ENCODE data around the gene ATOX1. TPM values are rescaled to one million over a fixed set of nuclear protein-coding genes. Genes with fewer than 3 reads are reported as not detected.

ATOX1 gene
- total RNA-seq, 1 donor from 2014 or later, result 65.4 TPM

DNA sequence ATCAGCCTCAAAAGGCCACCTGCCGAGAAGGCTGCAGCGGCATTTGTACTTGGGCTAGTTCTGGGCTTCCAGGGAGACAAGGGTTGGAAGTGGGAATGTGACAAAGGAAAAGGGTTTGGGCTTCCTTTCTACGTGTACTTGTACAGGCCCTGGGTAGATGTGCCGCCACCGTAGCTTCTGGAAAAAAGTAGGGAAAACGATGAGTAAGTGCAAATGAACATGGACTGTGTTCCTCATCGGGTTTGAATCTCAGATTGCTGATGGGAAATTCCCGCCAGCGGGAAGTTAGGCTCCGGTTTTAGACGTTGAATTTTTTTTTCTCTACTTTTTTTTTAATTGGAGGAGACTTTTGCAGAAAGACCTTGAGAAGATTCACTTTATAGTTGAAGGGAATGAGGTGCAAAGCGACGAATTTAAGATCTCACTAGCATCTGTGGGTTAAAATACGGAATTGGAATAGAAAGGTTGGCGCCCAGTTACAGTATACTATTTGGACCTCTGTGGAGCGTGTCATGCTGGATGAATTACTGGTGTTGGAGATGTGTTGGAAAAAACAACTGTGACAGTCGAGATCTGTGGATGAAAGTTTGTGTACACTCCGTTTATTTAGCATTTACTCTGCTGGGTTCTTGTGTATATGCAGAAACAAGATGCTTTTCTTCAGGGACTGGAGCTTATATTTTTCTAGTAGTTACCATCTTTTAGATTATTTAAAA is 14.6 kb upstream of the ATOX1 start:
- Histone ChIP-seq H3K27me3 (ENCODE audit: low read depth) (no peaks in the 10 kb centered on the region), H3K4me3 (peak overlapping the region; percentile 88), H3K9me3 (replicated peaks) (no peaks in the 10 kb centered on the region), H3K4me1 (peaks cover 74% of the 10 kb centered on the region), H3K36me3 (no peaks in the 10 kb centered on the region), H3K27ac (replicated peaks) (peak overlapping the region; percentile 95)
- intact Hi-C loops (cut with micrococcal nuclease), result no loop called here
- no peak for DNase-seq
- no peak for TF ChIP-seq CTCF (IDR thresholded peaks at IDR 0.05; ENCODE audit: borderline replicate concordance)

DNA sequence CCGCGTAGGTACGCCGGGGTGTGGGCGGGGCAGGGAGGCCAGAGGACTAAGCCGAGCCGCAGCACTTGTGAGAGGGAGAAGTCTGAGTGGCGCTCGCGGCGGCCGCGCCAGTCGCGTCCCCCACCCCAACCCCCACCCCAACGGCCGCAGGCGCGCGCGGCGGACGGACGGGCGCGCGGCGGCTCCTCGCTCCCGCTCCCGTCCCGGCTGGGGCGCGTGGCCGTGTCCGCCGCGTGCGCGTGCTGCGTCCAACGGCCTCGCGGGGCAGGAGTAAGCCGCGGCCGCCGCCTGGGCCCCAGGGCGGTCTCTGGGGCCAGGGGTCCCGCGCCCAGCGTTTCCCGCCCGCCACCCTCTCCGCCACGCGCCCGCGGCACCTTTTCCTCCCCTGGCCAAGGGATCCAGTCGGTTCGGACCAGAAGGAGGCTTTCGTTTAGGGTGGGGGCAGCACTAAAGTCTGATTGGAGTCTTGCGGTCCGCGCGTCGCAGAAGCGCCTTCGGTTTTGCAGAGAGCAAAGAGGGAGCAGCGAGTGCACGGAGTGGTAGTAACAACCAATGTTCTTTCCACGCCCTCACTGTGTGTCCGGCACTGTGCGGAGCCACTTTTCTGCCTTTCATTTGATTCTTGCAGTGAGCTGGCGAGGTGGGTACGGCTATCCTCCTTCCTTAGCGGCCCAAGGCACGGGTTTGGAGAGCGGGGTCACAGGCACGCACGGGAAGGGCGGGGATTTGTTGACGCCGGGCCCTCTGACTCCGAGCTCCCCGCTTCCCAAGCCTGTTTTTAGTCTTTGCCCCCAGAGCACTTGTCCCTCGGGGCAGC is 13.8 kb upstream of the ATOX1 start:
- TF ChIP-seq CTCF (IDR thresholded peaks at IDR 0.05; ENCODE audit: borderline replicate concordance), result no peak
- Histone ChIP-seq H3K4me1 (peaks cover 66% of the 10 kb centered on the region), H3K4me3 (peak overlapping the region; percentile 88), H3K27me3 (ENCODE audit: low read depth) (no peaks in the 10 kb centered on the region), H3K36me3 (no peaks in the 10 kb centered on the region), H3K27ac (replicated peaks) (peak overlapping the region; percentile 95), H3K9me3 (replicated peaks) (no peaks in the 10 kb centered on the region)
- peak; percentile 48 for DNase-seq
- intact Hi-C loops (cut with micrococcal nuclease), result no loop called here

DNA sequence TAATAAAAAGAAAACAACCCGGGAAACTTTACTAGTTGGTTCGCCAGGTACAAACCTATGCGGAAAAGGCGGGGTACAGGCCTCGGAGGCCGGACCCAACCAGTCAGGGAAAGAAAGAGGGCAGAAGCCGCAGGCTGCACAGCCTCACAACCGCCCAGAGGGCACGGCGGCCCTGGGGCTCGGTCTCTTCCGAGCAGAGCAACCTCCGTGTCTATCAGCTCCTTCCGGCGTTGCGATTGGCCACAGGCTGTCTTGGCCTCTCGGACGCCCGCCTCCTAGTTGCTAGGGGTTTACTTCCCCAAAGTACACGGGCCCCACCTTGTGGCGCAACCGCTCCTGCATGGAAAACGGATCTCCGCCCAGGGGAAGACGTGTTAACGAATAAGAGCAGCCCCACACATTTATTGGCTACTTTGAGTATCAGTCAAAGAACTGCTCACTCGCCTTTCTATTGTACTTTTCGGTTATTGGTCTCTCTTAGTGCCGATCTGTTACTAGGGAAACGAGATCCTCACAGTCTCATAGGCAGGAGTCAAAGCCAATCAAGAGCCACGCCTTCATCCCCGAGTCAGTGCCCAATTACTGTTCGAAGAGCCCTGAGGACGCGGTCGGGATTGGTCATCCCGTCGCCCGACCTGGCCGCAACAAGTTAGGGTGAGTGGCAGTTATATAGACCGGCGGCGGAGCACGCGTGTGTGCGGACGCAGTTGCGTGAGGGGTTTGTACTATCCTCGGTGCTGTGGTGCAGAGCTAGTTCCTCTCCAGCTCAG is 13.0 kb upstream of the ATOX1 start, which contains the start of gene G3BP1:
Gene G3BP1 (plus strand): TSS at position 696 of the 770 bp plus-strand sequence. CDS start 14,667 bp downstream, outside the sequence.
- peak; percentile 100 for DNase-seq
- H3K4me1 ChIP-seq, result peaks cover 58% of the 10 kb centered on the region
- H3K27me3 ChIP-seq (ENCODE audit: low read depth), result no peaks in the 10 kb centered on the region
- H3K9me3 ChIP-seq (replicated peaks), result no peaks in the 10 kb centered on the region
- H3K27ac ChIP-seq (replicated peaks), result peak within 1 kb of the TSS; percentile 99
- peak; percentile 72 for TF ChIP-seq CTCF (IDR thresholded peaks at IDR 0.05; ENCODE audit: borderline replicate concordance)
- H3K36me3 ChIP-seq, result no peaks in the 10 kb centered on the region
- intact Hi-C loops (cut with micrococcal nuclease), result no loop called here
- peak within 1 kb of the TSS; percentile 88 for H3K4me3 ChIP-seq

- TF ChIP-seq CTCF (IDR thresholded peaks at IDR 0.05; ENCODE audit: borderline replicate concordance), result no peak
- peak overlapping the region; percentile 99 for H3K27ac ChIP-seq (replicated peaks)
- H3K27me3 ChIP-seq (ENCODE audit: low read depth), result no peaks in the 10 kb centered on the region
- peak overlapping the region; percentile 72 for H3K4me3 ChIP-seq
- H3K36me3 ChIP-seq, result no peaks in the 10 kb centered on the region
- H3K4me1 ChIP-seq, result peaks cover 50% of the 10 kb centered on the region
- H3K9me3 ChIP-seq (replicated peaks), result no peaks in the 10 kb centered on the region
- intact Hi-C loops (cut with micrococcal nuclease), result no loop called here
- DNase-seq, result peak; percentile 82
Measured at GRCh38 chr5:151770383-151771258, 12.2 kb upstream of the ATOX1 start.
